K562 (cell line): ENCODE results near the gene ANKFN1. TPM values are rescaled to one million over a fixed set of nuclear protein-coding genes. Genes with fewer than 3 reads are reported as not detected.

Experiments used
- ATAC-seq: fragments of 200-7000 bp; cut with Tn5 transposase; 3 replicates; pipeline ENCODE4 v1.9.1; 2020; ENCODE audit warnings: moderate library complexity
- BruUV-seq: library from RNA; stranded (reverse); fragments of 400-500 nt; replicated peaks from 2 replicates; lab custom pipeline; 2021; lab: Mats Ljungman, UMichigan
- CTCF ChIA-PET: fragments of 300-600 bp; formaldehyde crosslinking; extraction: SDS; loops from one replicate; lab custom pipeline; 2021; ENCODE audit warnings: low intra/inter-chr PET ratio; lab: Yijun Ruan, JAX
- POLR2A ChIA-PET: fragments of 300-600, 350-650 bp; sonication (Branson Sonifier 250); formaldehyde crosslinking; extraction: SDS; loops from one replicate; lab custom pipeline; 2021; ENCODE audit warnings: antibody characterized with exemption, inconsistent platforms; lab: Yijun Ruan, JAX
- DNase-seq, 4 experiments: peaks; one replicate each; pipeline versions ENCODE4 v3.0.0 to v3.0.0-alpha.2; 2011 to 2018; ENCODE audit warnings: low spot score in 3 of 4, mixed read lengths in 3 of 4; ENCODE audit errors: extremely low read depth in 1 of 4
- FAIRE-seq: peaks from 2 replicates; lab custom pipeline; 2011; peaks lifted over from hg19 to GRCh38; lab: Jason Lieb, UNC
- H2AFZ ChIP-seq: 2 replicates; pipeline ENCODE4 v1.6.0; 2011; ENCODE audit warnings: low read depth, low read length, control low read depth, inconsistent platforms
- H3K27ac ChIP-seq: fragments of 200-600 bp; 3 replicates; pipeline ENCODE4 v1.8.0; 2011; ENCODE audit warnings: low read depth, mild to moderate bottlenecking, control low read depth, inconsistent platforms, low read length, moderate library complexity, mixed read lengths; ENCODE audit errors: extremely low read depth
- H3K27me3 ChIP-seq, 2 experiments: fragments of 300-600 bp in 1 of 2; 2 replicates in 1 of 2; 3 replicates in 1 of 2; pipeline versions ENCODE4 v1.6.0 to v1.8.0; 2011; ENCODE audit warnings: inconsistent platforms in 2 of 2, low read length in 2 of 2, mild to moderate bottlenecking in 1 of 2, mixed read lengths in 1 of 2, moderate library complexity in 1 of 2; ENCODE audit not compliant: control insufficient read depth in 2 of 2, insufficient read depth in 2 of 2
- H3K36me3 ChIP-seq: fragments of 300-600 bp; 3 replicates; pipeline ENCODE4 v1.8.0; 2011; ENCODE audit warnings: mild to moderate bottlenecking, low read length, inconsistent platforms; ENCODE audit not compliant: control insufficient read depth, insufficient read depth
- H3K4me1 ChIP-seq, 2 experiments: fragments of 200-600 bp in 1 of 2; replicated peaks in 1 of 2; 2 replicates in 1 of 2; 3 replicates in 1 of 2; pipeline versions ENCODE4 v1.5.1 to v1.8.0; 2011; ENCODE audit warnings: inconsistent platforms in 2 of 2, low read length in 2 of 2, mild to moderate bottlenecking in 1 of 2, mixed read lengths in 1 of 2, moderate library complexity in 1 of 2; ENCODE audit not compliant: control insufficient read depth in 2 of 2, insufficient read depth in 2 of 2
- H3K4me2 ChIP-seq: 2 replicates; pipeline ENCODE4 v1.6.1; 2011; ENCODE audit warnings: low read length, control low read depth, inconsistent platforms, mixed read lengths; ENCODE audit not compliant: insufficient read depth
- H3K4me3 ChIP-seq: fragments of 200-600 bp; sonication (generic), shearing (Covaris generic); 2 replicates; pipeline ENCODE4 v1.5.1; 2016; ENCODE audit warnings: control low read depth, inconsistent platforms
- H3K79me2 ChIP-seq: fragments of 200-600 bp; 3 replicates; pipeline ENCODE4 v1.8.0; 2011; ENCODE audit warnings: low read length, inconsistent platforms; ENCODE audit not compliant: control insufficient read depth, insufficient read depth
- H3K9ac ChIP-seq, 2 experiments: 2 replicates each; pipeline versions ENCODE4 v1.6.0 to v1.6.1; 2011; ENCODE audit warnings: low read depth in 2 of 2, low read length in 2 of 2, control low read depth in 1 of 2, inconsistent platforms in 1 of 2, mild to moderate bottlenecking in 1 of 2, mixed read lengths in 1 of 2; ENCODE audit not compliant: insufficient read depth in 1 of 2
- H3K9me1 ChIP-seq: one replicate; pipeline ENCODE4 v1.6.0; 2011; ENCODE audit warnings: inconsistent platforms, mild to moderate bottlenecking, low read length, moderate library complexity; ENCODE audit not compliant: control insufficient read depth, insufficient read depth
- H3K9me3 ChIP-seq: replicated peaks from 2 replicates; pipeline ENCODE4 v1.5.1; 2011; ENCODE audit warnings: low read depth, low read length, inconsistent platforms; ENCODE audit not compliant: control insufficient read depth, insufficient read depth
- H4K20me1 ChIP-seq: replicated peaks from 2 replicates; pipeline ENCODE4 v1.6.1; 2011; ENCODE audit warnings: low read length, inconsistent platforms, mixed read lengths; ENCODE audit not compliant: control insufficient read depth, insufficient read depth
- FOXJ3 ChIP-seq: sonication (generic); formaldehyde crosslinking; IDR thresholded peaks from 2 replicates; pipeline ENCODE4 v1.4.0; 2020; ENCODE audit warnings: mild to moderate bottlenecking, missing genetic modification reagents
- MCM2 ChIP-seq: fragments of 450-650 bp; IDR thresholded peaks from 2 replicates; pipeline ENCODE4 v1.6.1; 2017; ENCODE audit warnings: low read depth, mild to moderate bottlenecking
- MEIS2 ChIP-seq: fragments of 450-650 bp; IDR thresholded peaks from 2 replicates; pipeline ENCODE4 v1.6.1; 2014; ENCODE audit warnings: mild to moderate bottlenecking; ENCODE audit not compliant: partially characterized antibody
- POLR3G ChIP-seq: IDR thresholded peaks from 2 replicates; pipeline ENCODE4 v1.6.1; 2011; ENCODE audit not compliant: insufficient read length, insufficient replicate concordance; ENCODE audit errors: extremely low read depth
- SMAD4 ChIP-seq: fragments of 250-450 bp; sonication (Bioruptor Pico); conservative IDR thresholded peaks from 2 replicates; pipeline ENCODE4 v1.8.0; 2021; ENCODE audit warnings: inconsistent platforms, mild to moderate bottlenecking, moderate library complexity
- WGBS: fragments of 100-300 bp; shearing (Covaris generic); methylation state at CpG from one replicate; pipeline ENCODE4 v1.1.6; 2016; ENCODE audit warnings: low coverage, mixed read lengths; ENCODE audit not compliant: insufficient coverage; ENCODE audit errors: missing lambda C conversion rate; 5-methylcytosine and 5-hydroxymethylcytosine counted together
- in situ Hi-C: fragments of 300-500 bp; cut with MboI; formaldehyde crosslinking; loops from 4 replicates; pipeline ENCODE4 v1.15.0; 2018; ENCODE audit warnings: inconsistent platforms, mixed read lengths
- intact Hi-C: fragments of 100-400 bp; cut with micrococcal nuclease; formaldehyde crosslinking; loops from 2 replicates; pipeline ENCODE4 v1.14.2; 2022
- polyA plus RNA-seq, 8 experiments: library from polyadenylated mRNA; depleted of rRNA in 4 of 8; stranded (reverse) in 5 of 8; unstranded in 3 of 8; fragments of >200 nt; fragmentation: Nextera tagmentation in 2 of 8; fragmentation: Illumina TruSeq in 1 of 8; extraction: Ambion mirVana in 2 of 8; extraction: Trizol in 1 of 8; gene quantifications; 2 replicates each; pipeline versions ENCODE4 v1.2.1 to v1.2.3, GENCODE V29; 2011 to 2014; ENCODE audit warnings: inconsistent platforms in 1 of 8, missing spikeins in 1 of 8
- total RNA-seq, 7 experiments: library from RNA; depleted of rRNA in 6 of 7; stranded (reverse); fragments of >200 nt in 6 of 7; fragmentation: Illumina TruSeq in 2 of 7; extraction: Trizol in 2 of 7; gene quantifications; 2 replicates each; pipeline versions ENCODE4 v1.2.1 to v1.2.3, GENCODE V29; 2011 to 2021; ENCODE audit warnings: low replicate concordance in 1 of 7
- TF ChIP-seq, protein P1 (sequence below): fragments of 450-650 bp; IDR thresholded peaks from 2 replicates; pipeline ENCODE4 v1.6.1; 2016; ENCODE audit warnings: antibody characterized with exemption
- TF ChIP-seq, protein P2 (sequence below): fragments of 250-450 bp; sonication (Bioruptor Pico); IDR thresholded peaks from 2 replicates; pipeline ENCODE4 v1.6.1; 2021; ENCODE audit warnings: mild to moderate bottlenecking

The ANKFN1 gene
- total and polyA plus RNA-seq, 9 of the 15 experiments (the other 6 are each of a cell fraction or from before 2014, with no cell fraction given): 0.04 to 0.39 (median 0.15) TPM; not detected in 1

DNA sequence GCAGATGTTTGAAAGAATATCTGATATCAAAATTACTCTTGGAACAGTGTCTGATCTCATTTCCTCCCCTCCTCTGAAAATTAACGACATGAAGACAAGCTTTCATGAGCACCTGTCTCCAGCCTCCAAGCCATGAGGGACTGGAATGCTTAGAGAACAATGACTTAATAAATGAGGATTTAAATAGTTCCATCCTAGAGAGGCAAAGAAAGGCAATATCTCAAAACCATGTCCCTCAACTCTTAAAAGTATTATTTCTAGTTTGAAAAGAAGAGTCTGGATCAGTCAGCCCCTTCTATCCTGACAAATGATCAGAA, 137.5 kb downstream of the ANKFN1 start:
- DNase-seq (no peak), ATAC-seq (no peak), FAIRE-seq (no peak)
- Histone ChIP-seq H3K9me1 (no peaks in the 10 kb centered on the region), H3K79me2 (no peaks in the 10 kb centered on the region), H3K27me3 (no peaks in the 10 kb centered on the region), H3K9ac (no peak overlapping the region), H4K20me1 (no peaks in the 10 kb centered on the region), H3K4me3 (no peak overlapping the region), H3K4me1 (no peaks in the 10 kb centered on the region), H3K9me3 (no peaks in the 10 kb centered on the region), H3K4me2 (no peak overlapping the region), H2AFZ (no peak overlapping the region), H3K36me3 (no peaks in the 10 kb centered on the region), H3K27ac (no peak overlapping the region)
- ChIA-PET CTCF (no interaction called here), POLR2A (no interaction called here)
- TF ChIP-seq SMAD4: no peak
- no peak for TF ChIP-seq POLR3G
- TF ChIP-seq, protein P1, sequence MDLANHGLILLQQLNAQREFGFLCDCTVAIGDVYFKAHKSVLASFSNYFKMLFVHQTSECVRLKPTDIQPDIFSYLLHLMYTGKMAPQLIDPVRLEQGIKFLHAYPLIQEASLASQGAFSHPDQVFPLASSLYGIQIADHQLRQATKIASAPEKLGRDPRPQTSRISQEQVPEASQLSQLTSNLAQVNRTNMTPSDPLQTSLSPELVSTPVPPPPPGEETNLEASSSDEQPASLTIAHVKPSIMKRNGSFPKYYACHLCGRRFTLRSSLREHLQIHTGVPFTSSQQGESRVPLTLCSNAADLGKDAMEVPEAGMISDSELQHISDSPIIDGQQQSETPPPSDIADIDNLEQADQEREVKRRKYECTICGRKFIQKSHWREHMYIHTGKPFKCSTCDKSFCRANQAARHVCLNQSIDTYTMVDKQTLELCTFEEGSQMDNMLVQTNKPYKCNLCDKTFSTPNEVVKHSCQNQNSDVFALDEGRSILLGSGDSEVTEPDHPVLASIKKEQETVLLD: no peak
- no peak for TF ChIP-seq MEIS2
- no peak for TF ChIP-seq MCM2
- TF ChIP-seq, protein P2, sequence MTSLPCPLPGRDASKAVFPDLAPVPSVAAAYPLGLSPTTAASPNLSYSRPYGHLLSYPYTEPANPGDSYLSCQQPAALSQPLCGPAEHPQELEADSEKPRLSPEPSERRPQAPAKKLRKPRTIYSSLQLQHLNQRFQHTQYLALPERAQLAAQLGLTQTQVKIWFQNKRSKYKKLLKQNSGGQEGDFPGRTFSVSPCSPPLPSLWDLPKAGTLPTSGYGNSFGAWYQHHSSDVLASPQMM (CRISPR knock-in tag): no peak
- no peak for TF ChIP-seq FOXJ3 (CRISPR knock-in tag)
- intact Hi-C loops: no loop called here
- BruUV-seq: no TSS peak
- 0% methylated on average over 1 of the region's 1 CpG for WGBS
- in situ Hi-C loops: no loop called here
